Endothelial cell of umbilical vein (primary cell): ENCODE measurements around the gene SLC44A1. TPM values are rescaled to one million over a fixed set of nuclear protein-coding genes. Genes with fewer than 3 reads are reported as not detected.

Experiments
- BruUV-seq: library from RNA; stranded (reverse); fragments of 400-500 nt; replicated peaks from 2 replicates; lab custom pipeline; 2021; lab: Mats Ljungman, UMichigan
- CTCF ChIA-PET: fragments of 300-600, 350-600 bp; sonication (Branson Sonifier 250); formaldehyde crosslinking; loops from one replicate; lab custom pipeline; 2021; ENCODE audit warnings: antibody characterized with exemption, inconsistent platforms; lab: Charles Lee
- POLR2A ChIA-PET: fragments of 300-600, 350-600 bp; sonication (Branson Sonifier 250); formaldehyde crosslinking; loops from one replicate; lab custom pipeline; 2021; ENCODE audit warnings: antibody characterized with exemption, inconsistent platforms; lab: Charles Lee
- DNase-seq: peaks from one replicate; pipeline ENCODE4 v3.0.0-alpha.2; 2011; ENCODE audit warnings: low read depth, low spot score
- FAIRE-seq: peaks from 2 replicates; lab custom pipeline; 2011; peaks lifted over from hg19 to GRCh38; lab: Jason Lieb, UNC
- H2AFZ ChIP-seq: 2 replicates; pipeline ENCODE4 v1.6.0; 2012; ENCODE audit warnings: low read depth, low read length, control low read depth, inconsistent platforms
- H3K27ac ChIP-seq: 2 replicates; pipeline ENCODE4 v1.5.1; 2011; ENCODE audit warnings: low read depth, mild to moderate bottlenecking, control low read depth, low read length, moderate library complexity; ENCODE audit not compliant: insufficient read depth
- H3K27me3 ChIP-seq, 2 experiments: 2 replicates each; pipeline versions ENCODE4 v1.6.0 to v1.6.1; 2011; ENCODE audit warnings: low read length in 2 of 2, mixed read lengths in 1 of 2; ENCODE audit not compliant: control insufficient read depth in 2 of 2, insufficient read depth in 2 of 2
- H3K36me3 ChIP-seq, 2 experiments: 2 replicates in 1 of 2; 3 replicates in 1 of 2; pipeline ENCODE4 v1.5.1; 2011; ENCODE audit warnings: low read length in 2 of 2, mild to moderate bottlenecking in 1 of 2, moderate library complexity in 1 of 2; ENCODE audit not compliant: control insufficient read depth in 2 of 2, insufficient read depth in 2 of 2; ENCODE audit errors: extremely low read depth in 1 of 2
- H3K4me1 ChIP-seq: 3 replicates; pipeline ENCODE4 v1.5.1; 2011; ENCODE audit warnings: mild to moderate bottlenecking, low read length; ENCODE audit not compliant: control insufficient read depth, insufficient read depth; ENCODE audit errors: extremely low read depth
- H3K4me2 ChIP-seq: 2 replicates; pipeline ENCODE4 v1.6.1; 2011; ENCODE audit warnings: low read length, control low read depth, mixed read lengths; ENCODE audit not compliant: insufficient read depth
- H3K4me3 ChIP-seq, 3 experiments: fragments of 200-600 bp in 1 of 3; sonication (generic), shearing (Covaris generic) in 1 of 3; replicated peaks in 1 of 3; 2 replicates each; pipeline ENCODE4 v1.5.1; 2011 to 2016; ENCODE audit warnings: control low read depth in 3 of 3, low read length in 3 of 3, mild to moderate bottlenecking in 2 of 3, inconsistent platforms in 1 of 3, low read depth in 1 of 3, moderate library complexity in 1 of 3; ENCODE audit not compliant: insufficient read depth in 1 of 3
- H3K79me2 ChIP-seq: 2 replicates; pipeline ENCODE4 v1.6.0; 2012; ENCODE audit warnings: low read length, inconsistent platforms; ENCODE audit not compliant: control insufficient read depth, insufficient read depth
- H3K9ac ChIP-seq: replicated peaks from 2 replicates; pipeline ENCODE3; 2011; ENCODE audit warnings: low read length, control low read depth; ENCODE audit not compliant: insufficient read depth; ENCODE audit errors: extremely low read depth
- H3K9me1 ChIP-seq: replicated peaks from 3 replicates; pipeline ENCODE4 v1.6.0; 2011; ENCODE audit warnings: mild to moderate bottlenecking, low read length; ENCODE audit not compliant: control insufficient read depth, insufficient read depth; ENCODE audit errors: extremely low read depth
- H3K9me3 ChIP-seq: replicated peaks from 2 replicates; pipeline ENCODE4 v1.5.1; 2012; ENCODE audit warnings: low read length, inconsistent platforms; ENCODE audit not compliant: control insufficient read depth, insufficient read depth
- H4K20me1 ChIP-seq: replicated peaks from 2 replicates; pipeline ENCODE3; 2011; ENCODE audit warnings: mild to moderate bottlenecking, low read length; ENCODE audit not compliant: control insufficient read depth, insufficient read depth; ENCODE audit errors: extremely low read depth
- FOS ChIP-seq: IDR thresholded peaks from 2 replicates; pipeline ENCODE4 v1.6.1; 2011; ENCODE audit warnings: mild to moderate bottlenecking, low read length, moderate library complexity, borderline replicate concordance; ENCODE audit not compliant: insufficient read depth
- JUN ChIP-seq: IDR thresholded peaks from 2 replicates; pipeline ENCODE4 v1.6.1; 2011; ENCODE audit warnings: borderline replicate concordance, low read depth; ENCODE audit not compliant: insufficient read length, insufficient read depth
- MYC ChIP-seq: IDR thresholded peaks from one replicate; pipeline ENCODE4 v1.6.1; 2011; ENCODE audit warnings: mild to moderate bottlenecking, low read depth, low read length
- dilution Hi-C: fragments of 300-500 bp; cut with MboI; formaldehyde crosslinking; loops from one replicate; pipeline ENCODE4 v1.15.0; 2019; ENCODE audit warnings: low sequenced_read_pairs; ENCODE audit not compliant: extremely low pct_ligation_motif_present
- intact Hi-C: fragments of 100-400 bp; cut with micrococcal nuclease; formaldehyde crosslinking; loops from one replicate; pipeline ENCODE4 v1.10.0; 2022
- polyA plus RNA-seq, 4 experiments: library from polyadenylated mRNA; depleted of rRNA in 3 of 4; stranded (reverse) in 3 of 4; unstranded in 1 of 4; fragments of >200 nt; gene quantifications; 2 replicates each; pipeline versions ENCODE4 v1.2.1 to v1.2.3, GENCODE V29; 2011 to 2012; ENCODE audit warnings: missing spikeins in 1 of 4
- total RNA-seq: library from RNA; stranded (reverse); gene quantifications from 2 replicates; pipeline ENCODE4 v1.2.3, GENCODE V29; 2021
- TF ChIP-seq, protein P1 (sequence below), 2 donors: IDR thresholded peaks; 1 replicate in 1 of 2; 2 replicates in 1 of 2; pipeline ENCODE4 v1.5.1; 2011; ENCODE audit warnings: low read length in 2 of 2, mild to moderate bottlenecking in 2 of 2, moderate library complexity in 2 of 2, control low read depth in 1 of 2, inconsistent platforms in 1 of 2, low read depth in 1 of 2; ENCODE audit not compliant: insufficient read depth in 1 of 2; ENCODE audit errors: extremely low read depth in 1 of 2

The SLC44A1 gene
- total and polyA plus RNA-seq, 2 donors (not counting 3 experiments of a cell fraction or from before 2014, with no cell fraction given), result 16.1 to 37.7 TPM

DNA sequence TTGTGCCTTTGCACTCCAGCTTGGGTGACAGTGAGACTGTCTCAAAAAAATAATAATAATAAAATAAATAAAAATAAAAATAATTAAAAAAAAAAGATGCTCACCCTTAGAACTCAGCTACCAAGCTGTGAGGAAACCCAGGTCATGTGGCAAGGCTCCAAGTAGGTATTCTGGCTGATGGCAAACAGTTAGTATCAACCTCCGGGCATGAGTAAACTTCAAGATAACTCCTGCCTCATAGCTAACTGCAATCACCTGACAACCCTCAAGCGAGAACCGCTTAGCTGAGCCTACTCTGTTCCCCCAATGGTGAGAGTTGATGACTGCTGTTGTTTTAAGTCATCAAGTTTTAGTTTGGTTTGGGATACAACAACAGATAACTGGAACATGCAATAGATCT lies 6.1 kb upstream of the SLC44A1 start:
- Histone ChIP-seq H3K4me2 (no peak overlapping the region), H3K9me1 (no peaks in the 10 kb centered on the region), H3K4me1 (peaks cover 13% of the 10 kb centered on the region), H3K27ac (no peak overlapping the region), H3K27me3 (no peaks in the 10 kb centered on the region), H3K4me3 (no peak overlapping the region), H3K9me3 (no peaks in the 10 kb centered on the region), H3K36me3 (no peaks in the 10 kb centered on the region), H2AFZ (no peak overlapping the region), H3K9ac (no peak overlapping the region), H3K79me2 (no peaks in the 10 kb centered on the region), H4K20me1 (no peaks in the 10 kb centered on the region)
- BruUV-seq, result no TSS peak
- ChIA-PET POLR2A (no interaction called here), CTCF (interaction anchor here (0.9 kb wide), 1 partner anchor 18 kb away, joined by 3 read pairs; no protein-coding TSS in a partner anchor)
- dilution Hi-C loops (no loop called here), intact Hi-C loops (no loop called here)
- TF ChIP-seq FOS (no peak), MYC (no peak), JUN (no peak)
- TF ChIP-seq, protein P1, sequence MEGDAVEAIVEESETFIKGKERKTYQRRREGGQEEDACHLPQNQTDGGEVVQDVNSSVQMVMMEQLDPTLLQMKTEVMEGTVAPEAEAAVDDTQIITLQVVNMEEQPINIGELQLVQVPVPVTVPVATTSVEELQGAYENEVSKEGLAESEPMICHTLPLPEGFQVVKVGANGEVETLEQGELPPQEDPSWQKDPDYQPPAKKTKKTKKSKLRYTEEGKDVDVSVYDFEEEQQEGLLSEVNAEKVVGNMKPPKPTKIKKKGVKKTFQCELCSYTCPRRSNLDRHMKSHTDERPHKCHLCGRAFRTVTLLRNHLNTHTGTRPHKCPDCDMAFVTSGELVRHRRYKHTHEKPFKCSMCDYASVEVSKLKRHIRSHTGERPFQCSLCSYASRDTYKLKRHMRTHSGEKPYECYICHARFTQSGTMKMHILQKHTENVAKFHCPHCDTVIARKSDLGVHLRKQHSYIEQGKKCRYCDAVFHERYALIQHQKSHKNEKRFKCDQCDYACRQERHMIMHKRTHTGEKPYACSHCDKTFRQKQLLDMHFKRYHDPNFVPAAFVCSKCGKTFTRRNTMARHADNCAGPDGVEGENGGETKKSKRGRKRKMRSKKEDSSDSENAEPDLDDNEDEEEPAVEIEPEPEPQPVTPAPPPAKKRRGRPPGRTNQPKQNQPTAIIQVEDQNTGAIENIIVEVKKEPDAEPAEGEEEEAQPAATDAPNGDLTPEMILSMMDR (IDR thresholded peaks at IDR 0.05; ENCODE audit: extremely low read depth in 1 of 2, insufficient read depth in 1 of 2, low read depth in 1 of 2, low read length in 2 of 2), result no peak
- no peak for DNase-seq
- no peak for FAIRE-seq
